HG02759 (cell line): ENCODE data around the gene PPP2R3C.
"Not testable (repeated sequence)": the region's sequence is repeated elsewhere in the genome, so short reads cannot be mapped to it uniquely, and the experiment has no call there.

Experiments
- ATAC-seq: cut with Tn5 transposase; IDR thresholded peaks from one replicate; pipeline ENCODE4 v1.9.1; 2021; ENCODE audit warnings: mild to moderate bottlenecking, moderate library complexity; ENCODE audit not compliant: unreplicated experiment

Gene PPP2R3C

GRCh38 chr14:35133542-35134328, 11.9 kb upstream of the PPP2R3C start:
- ATAC-seq = no peak

- no peak for ATAC-seq
Measured at GRCh38 chr14:35124127-35124526, 2.3 kb upstream of the PPP2R3C start.

- no peak for ATAC-seq
Measured at GRCh38 chr14:35123388-35123703, 1.6 kb upstream of the PPP2R3C start.

DNA sequence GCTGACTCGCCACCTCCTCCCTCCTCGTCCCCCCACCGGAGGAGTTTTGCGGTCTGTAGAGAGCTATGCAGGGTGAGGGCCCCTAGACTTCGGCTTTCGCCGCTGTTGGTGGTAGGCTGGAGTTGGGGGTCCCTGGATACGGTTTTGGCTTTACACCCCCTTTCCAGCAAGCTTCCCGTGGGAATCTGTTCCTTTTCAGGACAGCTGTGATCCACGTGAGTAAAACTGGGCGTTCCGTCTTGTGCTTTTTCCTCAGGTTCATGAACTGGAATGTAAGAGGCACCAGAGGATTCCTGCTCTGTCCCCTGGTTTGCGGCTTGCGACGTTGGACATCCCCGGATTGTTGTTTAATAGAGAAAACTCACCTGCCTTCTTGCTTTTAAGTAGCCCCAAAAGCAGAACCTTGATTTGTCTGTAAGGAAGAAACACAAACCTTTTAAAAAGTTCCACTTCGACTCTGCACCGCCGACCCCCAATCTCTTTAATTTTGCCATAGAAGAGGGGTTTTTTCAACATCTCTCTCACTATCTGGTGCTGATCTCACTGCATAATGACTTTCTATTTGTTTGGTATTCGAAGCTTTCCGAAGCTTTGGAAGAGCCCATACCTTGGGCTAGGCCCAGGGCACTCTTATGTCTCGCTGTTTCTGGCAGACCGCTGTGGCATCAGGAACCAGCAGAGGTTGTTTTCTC, 1.1 kb upstream of the PPP2R3C start:
- ATAC-seq = no peak

DNA sequence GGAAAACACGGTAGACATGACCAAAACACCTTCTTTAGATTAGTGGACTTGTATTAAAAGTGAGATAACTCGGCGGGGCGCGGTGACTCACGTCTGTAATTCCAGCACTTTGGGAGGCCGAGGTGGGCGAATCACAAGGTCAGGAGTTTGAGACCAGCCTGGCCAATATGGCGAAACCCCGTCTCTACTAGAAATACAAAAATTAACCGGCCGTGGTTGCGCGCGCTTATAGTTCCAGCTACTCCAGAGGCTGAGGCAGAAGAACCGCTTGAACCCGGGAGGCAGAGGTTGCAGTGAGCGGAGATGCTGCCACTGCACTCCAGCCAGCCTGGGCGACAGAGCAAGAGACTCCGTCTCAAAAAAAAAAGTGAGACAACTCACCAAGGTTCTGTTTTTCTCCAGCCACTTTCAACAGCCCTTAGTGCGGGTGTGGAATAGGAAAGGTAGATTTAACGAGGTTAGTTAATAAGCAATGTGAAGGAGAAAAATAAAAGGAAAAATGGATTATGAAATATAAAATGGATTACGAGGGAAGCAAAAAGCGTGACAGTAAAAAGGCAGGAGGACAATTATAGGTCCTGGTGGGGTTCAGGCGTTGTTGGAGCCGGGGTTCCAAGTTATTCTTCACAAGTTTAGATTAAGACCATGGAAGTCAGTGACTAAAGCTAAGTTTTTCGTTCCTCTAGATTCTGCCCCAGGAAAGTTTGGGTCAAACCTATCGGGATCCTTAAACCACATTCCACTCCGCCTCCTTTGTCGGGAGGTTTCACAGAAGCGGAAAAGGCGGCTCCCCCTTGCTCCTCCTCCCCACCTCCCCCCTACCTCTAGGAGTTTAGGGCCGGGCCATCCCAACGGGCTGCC, 534 bp downstream of the PPP2R3C start:
- no peak for ATAC-seq

GRCh38 chr14:35117112-35117511, 4.7 kb downstream of the PPP2R3C start:
- no peak for ATAC-seq

DNA sequence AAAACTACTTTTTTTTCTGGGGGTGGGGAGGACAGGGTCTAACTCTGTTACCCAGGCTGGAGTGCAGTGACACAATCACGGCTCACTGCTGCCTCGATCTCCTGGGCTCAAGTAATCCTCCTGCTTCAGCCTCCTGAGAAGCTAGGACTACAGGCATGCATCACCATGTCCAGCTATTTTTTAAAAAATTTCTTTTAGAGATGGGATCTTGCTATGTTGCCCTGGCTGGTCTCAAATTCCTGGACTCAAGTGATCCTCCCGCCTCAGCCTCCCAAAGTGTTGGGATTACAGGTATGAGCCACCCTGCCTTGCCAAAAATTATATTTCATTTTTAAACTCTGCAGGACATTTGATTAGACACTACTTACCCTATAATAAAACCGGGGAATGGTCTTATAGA, 5.5 kb downstream of the PPP2R3C start:
- no peak for ATAC-seq

- ATAC-seq = no peak
Measured at GRCh38 chr14:35114036-35114435, 7.8 kb downstream of the PPP2R3C start.

DNA sequence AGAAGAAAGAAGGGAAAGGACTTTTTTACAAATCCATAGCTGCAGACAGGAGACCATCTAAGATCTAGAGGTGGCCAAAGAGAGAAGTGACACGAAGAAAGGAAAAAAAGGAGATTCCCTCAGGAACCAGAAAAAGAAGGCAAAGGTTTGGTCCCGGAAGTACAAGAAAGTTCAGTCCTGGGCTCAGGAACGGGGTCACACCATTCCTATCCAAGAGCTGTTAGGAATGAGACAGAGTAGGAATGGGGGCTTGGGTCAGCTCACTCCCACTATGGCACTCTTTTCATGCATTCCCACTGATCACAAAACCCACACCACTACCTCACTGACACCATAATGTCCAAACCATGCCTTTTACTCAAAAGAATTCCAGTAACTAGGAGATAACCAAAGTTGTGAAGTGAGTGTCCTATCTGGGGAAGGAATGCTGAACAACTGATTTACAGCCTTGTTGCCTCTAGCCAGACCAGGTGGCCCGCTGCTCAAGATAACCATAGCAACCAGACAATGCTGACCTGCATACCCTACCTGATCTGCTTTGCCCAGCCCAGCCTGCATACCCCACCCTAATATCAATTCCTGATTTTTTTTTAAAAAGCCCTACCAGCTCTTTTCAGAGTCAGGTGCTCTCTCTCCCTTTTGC, 8.4 kb downstream of the PPP2R3C start:
- no peak for ATAC-seq

DNA sequence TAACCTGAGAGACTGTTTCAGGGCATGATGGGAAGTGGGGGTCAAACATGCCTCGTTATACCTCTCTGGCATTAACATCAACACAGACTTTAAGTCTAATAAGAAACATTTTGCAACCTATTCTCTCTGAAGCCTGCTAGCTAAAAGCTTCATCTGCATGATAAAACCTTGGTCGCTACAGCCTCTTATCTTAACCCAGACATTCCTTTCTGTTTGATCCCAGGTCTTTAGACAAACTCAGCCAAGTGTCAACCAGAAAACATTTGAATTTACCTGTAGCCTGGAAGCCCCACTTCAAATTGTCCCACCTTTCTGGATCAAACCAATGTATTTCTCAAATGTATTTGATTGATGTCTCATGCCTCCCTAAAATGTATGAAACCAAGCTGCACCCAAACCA, 9.1 kb downstream of the PPP2R3C start:
- no peak for ATAC-seq

- no peak for ATAC-seq
Measured at GRCh38 chr14:35107866-35108265, 13.9 kb downstream of the PPP2R3C start.

DNA sequence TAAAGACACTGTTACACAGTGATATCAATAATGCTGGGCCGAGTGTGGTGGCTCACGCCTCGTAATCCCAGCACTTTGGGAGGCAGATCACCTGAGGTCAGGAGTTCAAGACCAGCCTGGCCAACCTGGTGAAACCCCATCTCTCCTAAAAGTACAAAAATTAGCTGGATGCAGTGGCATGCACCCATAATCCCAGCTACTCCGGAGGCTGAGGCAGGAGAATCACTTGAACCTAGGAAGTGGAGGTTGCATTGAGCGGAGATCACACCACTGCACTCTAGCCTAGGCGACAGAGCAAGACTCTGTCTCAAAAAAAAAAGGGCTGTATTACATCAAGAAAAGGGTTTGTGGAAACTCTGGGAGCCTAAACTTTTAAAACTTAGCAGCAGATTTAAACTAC, 27.1 kb downstream of the PPP2R3C start:
- ATAC-seq = not testable (repeated sequence)

GRCh38 chr14:35088514-35088913, 33.3 kb downstream of the PPP2R3C start:
- ATAC-seq = no peak

GRCh38 chr14:35085441-35085840, 36.3 kb downstream of the PPP2R3C start:
- ATAC-seq = no peak

GRCh38 chr14:35083530-35084150, 38.1 kb downstream of the PPP2R3C start:
- ATAC-seq = no peak

DNA sequence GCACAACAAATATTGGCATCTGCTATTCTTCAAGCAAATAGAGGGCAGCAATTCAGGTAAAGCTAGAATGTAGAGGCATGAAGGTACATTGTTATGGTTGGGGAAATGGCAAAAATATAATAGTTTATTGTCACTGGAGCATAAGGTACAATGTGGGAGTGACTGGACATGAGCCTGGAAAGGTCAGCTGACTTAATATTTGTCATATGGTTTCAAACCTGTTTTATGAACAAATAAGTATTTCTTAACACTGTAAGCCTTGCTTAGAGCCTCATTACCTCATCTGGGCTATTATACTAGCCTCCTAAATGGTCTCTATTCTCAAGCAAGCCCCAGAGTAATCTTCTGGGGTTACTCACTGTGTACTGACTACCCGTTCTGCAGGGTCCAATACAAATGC, 42.0 kb downstream of the PPP2R3C start:
- ATAC-seq = no peak

DNA sequence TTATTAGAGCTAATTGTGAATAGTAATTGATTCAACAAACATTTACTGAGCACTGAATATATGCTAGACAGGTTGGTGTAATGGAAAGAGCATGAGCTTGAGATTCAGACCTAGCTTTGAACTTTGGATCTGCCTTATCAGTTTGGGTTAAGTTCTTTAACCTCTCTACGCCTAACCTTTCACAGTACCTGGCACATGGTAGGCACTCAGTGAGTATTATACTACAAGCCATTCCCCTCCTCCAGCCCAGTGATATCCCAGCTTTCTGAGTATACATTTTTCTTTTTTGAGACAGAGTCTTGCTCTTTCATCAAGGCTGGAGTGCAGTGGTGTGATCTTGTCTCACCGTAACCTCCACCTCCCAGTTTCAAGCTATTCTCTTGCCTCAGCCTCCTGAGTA, 43.7 kb downstream of the PPP2R3C start:
- no peak for ATAC-seq

- no peak for ATAC-seq
Measured at GRCh38 chr14:35073486-35073885, 48.3 kb downstream of the PPP2R3C start.

- ATAC-seq = no peak
Measured at GRCh38 chr14:35072226-35072625, 49.6 kb downstream of the PPP2R3C start.

GRCh38 chr14:35068238-35069012, 53.4 kb downstream of the PPP2R3C start:
- no peak for ATAC-seq
